Trophoblast cell (in vitro differentiated cells and primary cell): ENCODE measurements around the gene COLEC11.

Source experiments
- DNase-seq, 2 donors: peaks; one replicate each; pipeline ENCODE4 v3.0.0-alpha.2; 2016
- H2AFZ ChIP-seq: 2 replicates; pipeline ENCODE4 v1.6.1; 2013; ENCODE audit warnings: low read length, moderate library complexity, mild to moderate bottlenecking; ENCODE audit not compliant: insufficient read depth, poor library complexity
- H2AK5ac ChIP-seq: 2 replicates; pipeline ENCODE4 v1.6.1; 2013; ENCODE audit warnings: mild to moderate bottlenecking, low read length
- H2BK120ac ChIP-seq: 2 replicates; pipeline ENCODE4 v1.6.1; 2013; ENCODE audit warnings: low read length, mild to moderate bottlenecking, moderate library complexity; ENCODE audit not compliant: insufficient read depth, poor library complexity
- H2BK12ac ChIP-seq: 2 replicates; pipeline ENCODE4 v1.6.1; 2013; ENCODE audit warnings: mild to moderate bottlenecking, low read length, moderate library complexity
- H2BK5ac ChIP-seq: 2 replicates; pipeline ENCODE4 v1.6.1; 2013; ENCODE audit warnings: low read length, low read depth, moderate library complexity, mild to moderate bottlenecking; ENCODE audit not compliant: poor library complexity
- H3K14ac ChIP-seq: 2 replicates; pipeline ENCODE4 v1.6.1; 2013; ENCODE audit warnings: mild to moderate bottlenecking, low read length
- H3K18ac ChIP-seq: 2 replicates; pipeline ENCODE4 v1.6.1; 2013; ENCODE audit warnings: mild to moderate bottlenecking, low read length
- H3K23ac ChIP-seq: 2 replicates; pipeline ENCODE4 v1.6.1; 2013; ENCODE audit warnings: low read length
- H3K27ac ChIP-seq: 2 replicates; pipeline ENCODE4 v1.5.1; 2013; ENCODE audit warnings: low read depth, mild to moderate bottlenecking, inconsistent platforms, low read length, moderate library complexity
- H3K27me3 ChIP-seq: 2 replicates; pipeline ENCODE4 v1.6.1; 2013; ENCODE audit warnings: inconsistent platforms, mild to moderate bottlenecking, low read length, moderate library complexity; ENCODE audit not compliant: insufficient read depth
- H3K36me3 ChIP-seq, 2 experiments: 1 replicate in 1 of 2; 2 replicates in 1 of 2; pipeline ENCODE4 v1.6.1; 2013; ENCODE audit warnings: low read length in 2 of 2, mild to moderate bottlenecking in 2 of 2, moderate library complexity in 1 of 2; ENCODE audit not compliant: insufficient read depth in 2 of 2, control insufficient read depth in 1 of 2
- H3K4ac ChIP-seq: 2 replicates; pipeline ENCODE4 v1.6.1; 2013; ENCODE audit warnings: low read depth, mild to moderate bottlenecking, low read length, moderate library complexity
- H3K4me1 ChIP-seq, 2 experiments: 1 replicate in 1 of 2; 2 replicates in 1 of 2; pipeline ENCODE4 v1.6.1; 2013; ENCODE audit warnings: low read length in 2 of 2, mild to moderate bottlenecking in 2 of 2, moderate library complexity in 1 of 2; ENCODE audit not compliant: insufficient read depth in 2 of 2, control insufficient read depth in 1 of 2
- H3K4me2 ChIP-seq: 2 replicates; pipeline ENCODE4 v1.6.1; 2013; ENCODE audit warnings: inconsistent platforms, mild to moderate bottlenecking, low read length, moderate library complexity
- H3K4me3 ChIP-seq: 2 replicates; pipeline ENCODE4 v1.5.1; 2013; ENCODE audit warnings: mild to moderate bottlenecking, low read depth, low read length, inconsistent platforms
- H3K79me1 ChIP-seq: one replicate; pipeline ENCODE4 v1.6.1; 2013; ENCODE audit warnings: low read length
- H3K79me2 ChIP-seq: 2 replicates; pipeline ENCODE4 v1.6.1; 2013; ENCODE audit warnings: low read length, mild to moderate bottlenecking; ENCODE audit not compliant: control insufficient read depth, insufficient read depth, poor library complexity
- H3K9ac ChIP-seq: 2 replicates; pipeline ENCODE4 v1.6.1; 2013; ENCODE audit warnings: mild to moderate bottlenecking, low read length
- H3K9me3 ChIP-seq: 2 replicates; pipeline ENCODE4 v1.6.1; 2013; ENCODE audit warnings: low read depth, mild to moderate bottlenecking, control low read depth, inconsistent platforms, low read length; ENCODE audit not compliant: insufficient read depth
- H4K12ac ChIP-seq: 2 replicates; pipeline ENCODE4 v1.6.1; 2013; ENCODE audit warnings: low read depth, mild to moderate bottlenecking, low read length, moderate library complexity
- H4K8ac ChIP-seq: 2 replicates; pipeline ENCODE4 v1.6.1; 2013; ENCODE audit warnings: low read depth, mild to moderate bottlenecking, low read length, moderate library complexity
- H4K91ac ChIP-seq: one replicate; pipeline ENCODE4 v1.6.1; 2013; ENCODE audit warnings: low read depth, mild to moderate bottlenecking, low read length, moderate library complexity
- WGBS: extraction: QIAGEN DNeasy Blood & Tissue Kit; methylation state at CpG from one replicate; pipeline ENCODE4 v1.1.7; 2013; ENCODE audit warnings: missing lambda C conversion rate; ENCODE audit not compliant: insufficient read length, insufficient coverage; ENCODE audit errors: extremely low coverage; 5-methylcytosine and 5-hydroxymethylcytosine counted together

The COLEC11 gene

DNA sequence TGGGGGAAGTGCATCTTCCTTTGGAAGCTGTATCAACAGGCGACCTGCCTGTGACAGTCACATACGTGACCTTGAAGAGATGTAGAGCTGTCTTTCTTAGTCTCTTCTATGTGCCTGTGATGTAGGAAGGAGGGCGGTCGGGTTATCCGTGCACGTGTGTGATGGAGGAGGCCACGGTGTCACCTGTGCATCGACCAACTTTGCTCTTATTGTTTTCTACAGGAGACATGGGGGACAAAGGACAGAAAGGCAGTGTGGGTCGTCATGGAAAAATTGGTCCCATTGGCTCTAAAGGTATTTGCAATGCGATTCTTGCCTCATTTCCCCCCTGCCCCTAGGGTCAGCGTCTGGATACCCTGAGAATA, 42.4 kb downstream of the COLEC11 start:
- WGBS: no CpG with 5 or more reads among the region's 11 CpGs

DNA sequence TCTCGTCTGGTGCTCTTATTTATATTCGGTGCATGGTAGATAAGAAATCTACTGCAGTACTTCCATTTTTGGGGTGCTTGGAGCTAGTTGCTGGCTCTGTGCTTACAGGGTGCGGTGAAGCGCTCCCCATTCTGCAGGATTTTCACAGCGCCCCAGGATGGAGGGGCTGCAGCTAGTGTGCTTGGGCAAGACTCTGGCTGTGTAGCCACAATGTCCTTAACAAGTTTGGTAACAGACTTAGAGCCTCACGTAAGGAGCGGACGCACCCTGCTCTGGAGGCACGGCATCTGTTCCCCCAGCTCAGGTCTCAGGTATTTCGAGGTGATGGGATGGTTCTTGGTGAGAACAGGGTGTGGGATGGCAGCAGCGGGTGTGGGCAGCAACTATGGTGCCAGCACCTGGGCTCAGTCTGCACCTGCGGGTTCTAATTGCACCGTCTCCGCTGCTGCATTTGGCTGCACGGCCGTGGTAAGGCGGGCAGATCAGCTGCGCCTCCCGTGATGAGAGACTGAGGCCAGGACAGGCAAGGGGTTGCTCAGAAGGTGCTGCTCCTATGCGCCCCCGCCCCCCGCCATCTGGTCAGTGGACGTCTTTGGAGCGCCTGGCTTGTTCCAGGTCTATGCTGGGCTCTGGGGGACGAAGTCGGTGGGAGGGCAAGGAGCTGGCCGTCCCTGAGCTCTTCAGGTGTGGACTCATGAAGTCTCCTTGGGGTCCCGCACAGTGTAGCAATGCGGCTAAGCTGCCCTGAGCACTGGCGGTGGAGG, 43.0 kb downstream of the COLEC11 start:
- no peak overlapping the region for H4K12ac ChIP-seq
- no peak for DNase-seq
- no peaks in the 10 kb centered on the region for H3K9me3 ChIP-seq
- H3K36me3 ChIP-seq: no peaks in the 10 kb centered on the region
- no peak overlapping the region for H2BK12ac ChIP-seq
- no peak overlapping the region for H3K27ac ChIP-seq
- H3K79me2 ChIP-seq: no peaks in the 10 kb centered on the region
- H3K4me2 ChIP-seq: no peak overlapping the region
- H3K79me1 ChIP-seq: no peaks in the 10 kb centered on the region
- no peak overlapping the region for H3K14ac ChIP-seq
- no peak overlapping the region for H2AK5ac ChIP-seq
- H3K9ac ChIP-seq: no peak overlapping the region
- H2BK120ac ChIP-seq: no peak overlapping the region
- H3K23ac ChIP-seq: no peak overlapping the region
- no peaks in the 10 kb centered on the region for H3K27me3 ChIP-seq
- WGBS: no CpG with 5 or more reads among the region's 30 CpGs
- H3K18ac ChIP-seq: no peak overlapping the region
- H2BK5ac ChIP-seq: no peak overlapping the region
- H4K91ac ChIP-seq: no peak overlapping the region
- H3K4me3 ChIP-seq: no peak overlapping the region
- H3K4me1 ChIP-seq: no peaks in the 10 kb centered on the region
- no peak overlapping the region for H4K8ac ChIP-seq
- H3K4ac ChIP-seq: no peak overlapping the region
- no peak overlapping the region for H2AFZ ChIP-seq

More for the DNA sequence above, 42.4 kb downstream of the COLEC11 start:
- H4K8ac ChIP-seq: no peak overlapping the region
- no peak overlapping the region for H2BK5ac ChIP-seq
- H2AK5ac ChIP-seq: no peak overlapping the region
- no peak overlapping the region for H4K91ac ChIP-seq
- H3K23ac ChIP-seq: no peak overlapping the region
- H3K4me3 ChIP-seq: no peak overlapping the region
- no peak for DNase-seq
- no peak overlapping the region for H2BK12ac ChIP-seq
- H4K12ac ChIP-seq: no peak overlapping the region
- H3K27me3 ChIP-seq: no peaks in the 10 kb centered on the region
- H3K4ac ChIP-seq: no peak overlapping the region
- H3K14ac ChIP-seq: no peak overlapping the region
- no peaks in the 10 kb centered on the region for H3K36me3 ChIP-seq
- H3K79me2 ChIP-seq: no peaks in the 10 kb centered on the region
- H3K4me1 ChIP-seq: no peaks in the 10 kb centered on the region
- no peaks in the 10 kb centered on the region for H3K79me1 ChIP-seq
- H2BK120ac ChIP-seq: no peak overlapping the region
- no peak overlapping the region for H3K27ac ChIP-seq
- H3K9me3 ChIP-seq: no peaks in the 10 kb centered on the region
- H3K4me2 ChIP-seq: no peak overlapping the region
- no peak overlapping the region for H2AFZ ChIP-seq
- no peak overlapping the region for H3K18ac ChIP-seq
- no peak overlapping the region for H3K9ac ChIP-seq

DNA sequence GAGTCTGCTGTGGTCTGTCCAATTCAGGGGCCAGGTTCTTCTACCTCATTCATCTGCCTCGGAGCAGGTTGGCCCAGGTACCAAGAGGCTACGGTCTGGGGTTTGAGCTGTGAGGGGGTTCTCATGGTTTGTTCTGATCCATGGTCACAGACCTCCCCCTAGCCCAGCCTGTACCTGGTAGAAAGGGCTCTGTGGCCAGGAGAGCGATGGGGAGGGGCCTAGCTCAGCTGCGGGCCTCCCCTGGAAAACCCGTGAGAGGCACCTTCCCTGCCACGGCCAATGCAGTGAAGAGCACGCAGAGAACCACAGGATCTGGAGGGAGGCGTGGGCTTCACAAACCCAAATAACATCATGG, 43.5 kb downstream of the COLEC11 start:
- H2AFZ ChIP-seq: no peak overlapping the region
- H3K4me1 ChIP-seq: no peaks in the 10 kb centered on the region
- no peaks in the 10 kb centered on the region for H3K79me2 ChIP-seq
- H3K4me3 ChIP-seq: no peak overlapping the region
- no peak overlapping the region for H2AK5ac ChIP-seq
- H3K23ac ChIP-seq: no peak overlapping the region
- H2BK12ac ChIP-seq: no peak overlapping the region
- H4K12ac ChIP-seq: no peak overlapping the region
- no peak overlapping the region for H3K27ac ChIP-seq
- no peak for DNase-seq
- no peaks in the 10 kb centered on the region for H3K36me3 ChIP-seq
- no peak overlapping the region for H4K8ac ChIP-seq
- no peak overlapping the region for H4K91ac ChIP-seq
- no peaks in the 10 kb centered on the region for H3K79me1 ChIP-seq
- no peak overlapping the region for H3K4me2 ChIP-seq
- no peak overlapping the region for H3K4ac ChIP-seq
- H3K9me3 ChIP-seq: no peaks in the 10 kb centered on the region
- H3K18ac ChIP-seq: no peak overlapping the region
- H2BK120ac ChIP-seq: no peak overlapping the region
- WGBS: no CpG with 5 or more reads among the region's 8 CpGs
- no peaks in the 10 kb centered on the region for H3K27me3 ChIP-seq
- no peak overlapping the region for H3K9ac ChIP-seq
- H3K14ac ChIP-seq: no peak overlapping the region
- no peak overlapping the region for H2BK5ac ChIP-seq

DNA sequence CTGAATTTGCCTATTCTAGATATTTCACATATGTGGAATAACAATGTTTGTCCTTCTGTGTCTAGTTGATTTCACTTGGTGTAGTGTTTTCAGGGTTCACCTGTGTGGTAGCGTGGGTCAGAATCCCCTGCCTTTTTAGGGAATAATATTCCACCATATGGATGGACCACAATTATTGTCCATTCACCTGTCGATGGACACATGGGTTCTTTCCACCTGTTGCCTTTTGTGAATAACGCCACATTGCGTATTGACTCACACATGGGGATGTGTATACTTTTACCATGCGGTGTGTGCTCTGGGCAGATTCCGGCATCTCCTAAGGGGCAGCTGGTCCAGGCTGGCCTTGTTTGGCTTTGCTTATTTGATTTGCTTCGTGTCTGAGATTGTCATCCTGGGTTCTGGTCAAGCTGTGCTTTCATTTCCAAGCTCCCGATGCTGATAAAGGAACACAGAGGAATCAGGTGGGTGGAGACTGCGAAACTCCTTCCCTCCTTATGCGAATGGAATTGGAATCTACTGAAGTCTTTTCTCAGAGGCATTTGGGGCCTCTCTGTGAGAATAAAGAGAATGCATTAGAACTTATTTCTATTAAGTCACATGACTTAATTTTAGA, 44.2 kb downstream of the COLEC11 start:
- H2BK5ac ChIP-seq: no peak overlapping the region
- no peak overlapping the region for H2AFZ ChIP-seq
- no peak overlapping the region for H3K4me2 ChIP-seq
- DNase-seq: no peak
- no peaks in the 10 kb centered on the region for H3K79me1 ChIP-seq
- no peak overlapping the region for H4K8ac ChIP-seq
- H3K4me1 ChIP-seq: no peaks in the 10 kb centered on the region
- no peak overlapping the region for H2BK12ac ChIP-seq
- H4K12ac ChIP-seq: no peak overlapping the region
- H3K9ac ChIP-seq: no peak overlapping the region
- H3K79me2 ChIP-seq: no peaks in the 10 kb centered on the region
- WGBS: no CpG with 5 or more reads among the region's 10 CpGs
- H4K91ac ChIP-seq: no peak overlapping the region
- no peak overlapping the region for H3K27ac ChIP-seq
- no peak overlapping the region for H3K23ac ChIP-seq
- H3K9me3 ChIP-seq: no peaks in the 10 kb centered on the region
- no peaks in the 10 kb centered on the region for H3K36me3 ChIP-seq
- H3K4me3 ChIP-seq: no peak overlapping the region
- no peak overlapping the region for H3K14ac ChIP-seq
- H3K18ac ChIP-seq: no peak overlapping the region
- H3K4ac ChIP-seq: no peak overlapping the region
- H2AK5ac ChIP-seq: no peak overlapping the region
- H2BK120ac ChIP-seq: no peak overlapping the region
- no peaks in the 10 kb centered on the region for H3K27me3 ChIP-seq
